ACC112 (cell line): Measurements from ENCODE around the gene FAHD2A.

Experiments used
- H2AFZ ChIP-seq: fragments of 200-600 bp; sonication (generic); one replicate; pipeline ENCODE4 v1.6.0; 2017; ENCODE audit warnings: antibody characterized with exemption, low read length; ENCODE audit not compliant: unreplicated experiment
- H3K27ac ChIP-seq: fragments of 200-600 bp; sonication (generic); 2 replicates; pipeline ENCODE4 v1.5.1; 2014; ENCODE audit warnings: low read depth, mild to moderate bottlenecking, antibody characterized with exemption, low read length, moderate library complexity
- H3K27me3 ChIP-seq: fragments of 200-600 bp; sonication (generic); 2 replicates; pipeline ENCODE4 v1.6.1; 2014; ENCODE audit warnings: mild to moderate bottlenecking, antibody characterized with exemption, low read length, moderate library complexity, mixed read lengths; ENCODE audit not compliant: insufficient read depth
- H3K36me3 ChIP-seq: fragments of 200-600 bp; sonication (generic); 2 replicates; pipeline ENCODE4 v1.6.1; 2016; ENCODE audit warnings: mild to moderate bottlenecking, antibody characterized with exemption, low read length, moderate library complexity, mixed read lengths; ENCODE audit not compliant: insufficient read depth
- H3K4me1 ChIP-seq: fragments of 200-600 bp; sonication (generic); one replicate; pipeline ENCODE4 v1.6.1; 2016; ENCODE audit warnings: low read length, mixed read lengths; ENCODE audit not compliant: insufficient read depth, unreplicated experiment, control insufficient read depth
- H3K4me3 ChIP-seq: fragments of 200-600 bp; sonication (generic); 2 replicates; pipeline ENCODE4 v1.5.1; 2014; ENCODE audit warnings: mild to moderate bottlenecking, low read depth, low read length
- H3K79me2 ChIP-seq: fragments of 200-600 bp; sonication (generic); one replicate; pipeline ENCODE4 v1.6.0; 2016; ENCODE audit warnings: low read length; ENCODE audit not compliant: control insufficient read depth, unreplicated experiment, insufficient read depth

FAHD2A gene

DNA sequence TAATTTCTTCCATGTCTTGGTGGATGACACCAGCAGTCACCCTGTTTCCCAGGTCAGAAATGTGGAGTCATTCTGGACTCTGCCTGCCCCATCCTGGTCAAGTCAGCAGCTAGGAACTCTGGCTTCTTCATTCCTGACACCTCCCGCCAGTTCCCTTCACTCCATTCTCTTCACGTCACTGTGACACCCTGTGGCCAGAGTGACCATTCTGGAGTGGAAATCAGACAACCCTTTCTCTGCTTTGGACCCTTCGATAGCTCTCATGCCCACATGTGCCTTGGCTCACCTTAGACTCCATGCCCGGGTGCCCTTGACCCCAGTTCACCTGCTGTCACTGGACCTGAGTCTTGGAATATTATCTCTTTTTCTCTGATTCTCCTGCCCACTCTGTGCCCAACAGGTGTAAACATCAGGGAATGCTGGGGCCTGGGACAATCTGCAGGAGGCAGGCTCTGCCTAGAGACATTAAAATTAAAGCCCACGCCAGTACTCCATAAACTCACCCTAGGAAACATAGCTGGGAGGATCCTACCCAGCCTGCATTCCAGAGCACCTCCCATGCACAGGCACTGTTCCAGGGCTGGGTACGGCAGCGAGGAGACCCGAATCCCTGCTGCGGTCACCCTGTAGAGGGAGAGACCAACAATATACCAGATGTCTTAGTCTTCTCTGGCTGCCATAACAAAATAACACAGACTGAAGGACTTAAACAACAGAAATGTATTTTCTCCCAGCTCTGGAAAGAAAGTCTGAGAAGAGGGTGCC lies 41.1 kb upstream of the FAHD2A start:
- Histone ChIP-seq H3K36me3 (no peaks in the 10 kb centered on the region), H3K79me2 (peaks cover 9% of the 10 kb centered on the region), H3K4me3 (no peak overlapping the region), H3K27me3 (no peaks in the 10 kb centered on the region), H3K4me1 (peaks cover 10% of the 10 kb centered on the region), H2AFZ (no peak overlapping the region), H3K27ac (no peak overlapping the region)

DNA sequence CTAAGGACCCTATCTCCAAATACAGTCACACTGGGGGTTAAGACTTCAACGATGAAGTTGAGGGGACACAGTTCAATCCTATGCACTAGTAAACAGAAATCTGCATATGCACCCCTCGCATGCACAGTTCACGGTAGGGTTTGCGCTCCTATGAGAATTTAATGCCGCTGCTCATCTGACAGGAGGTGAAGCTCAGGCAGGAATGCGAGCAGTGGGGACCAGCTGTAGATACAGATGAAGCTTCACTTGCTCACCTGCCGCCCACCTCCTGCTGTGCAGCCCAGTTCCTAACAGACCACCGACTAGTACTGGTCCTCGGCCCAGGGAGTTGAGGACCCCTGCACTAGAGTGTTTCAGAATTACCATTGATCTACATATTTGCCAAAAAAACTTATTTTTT lies 40.0 kb upstream of the FAHD2A start:
- H2AFZ ChIP-seq: no peak overlapping the region
- H3K27ac ChIP-seq: no peak overlapping the region
- no peaks in the 10 kb centered on the region for H3K36me3 ChIP-seq
- H3K79me2 ChIP-seq: peaks cover 4% of the 10 kb centered on the region
- no peaks in the 10 kb centered on the region for H3K27me3 ChIP-seq
- H3K4me1 ChIP-seq: peaks cover 10% of the 10 kb centered on the region
- H3K4me3 ChIP-seq: no peak overlapping the region

- Histone ChIP-seq H3K4me1 (no peaks in the 10 kb centered on the region), H3K27me3 (no peaks in the 10 kb centered on the region), H3K4me3 (no peak overlapping the region), H3K36me3 (no peaks in the 10 kb centered on the region), H3K79me2 (no peaks in the 10 kb centered on the region), H3K27ac (no peak overlapping the region), H2AFZ (no peak overlapping the region)
Observed at GRCh38 chr2:95366514-95366913, 36.0 kb upstream of the FAHD2A start.

DNA sequence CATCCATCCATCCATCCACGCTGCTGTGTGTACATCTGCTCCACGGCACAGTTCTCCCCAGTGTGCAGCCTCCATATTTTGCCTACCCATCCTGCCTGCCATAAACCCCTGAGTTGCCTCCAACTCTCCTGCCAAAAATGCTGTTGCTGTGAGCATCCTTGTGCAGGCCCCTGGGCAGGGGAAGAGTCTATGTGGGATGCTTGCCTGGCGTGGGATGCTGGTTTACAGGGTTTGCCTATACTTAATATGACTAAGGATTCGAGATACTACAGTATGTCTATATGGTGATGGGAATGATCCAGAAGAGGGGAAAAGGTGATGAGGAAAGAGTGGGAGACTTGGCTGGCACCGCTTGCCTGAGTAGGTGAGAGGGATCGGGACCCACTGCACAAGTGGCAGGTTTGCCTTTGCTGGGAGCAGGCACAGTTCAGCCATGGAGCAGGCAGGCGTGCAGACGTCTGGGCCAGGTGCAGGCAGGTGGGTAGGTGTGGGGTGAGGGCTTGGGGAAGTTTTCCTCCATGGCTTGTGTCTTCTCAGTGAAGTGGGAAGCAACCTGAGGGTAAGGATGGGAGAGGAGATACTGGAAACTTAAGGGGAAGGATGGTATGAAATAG lies 30.2 kb upstream of the FAHD2A start:
- H3K4me3 ChIP-seq: no peak overlapping the region
- no peaks in the 10 kb centered on the region for H3K4me1 ChIP-seq
- H3K36me3 ChIP-seq: no peaks in the 10 kb centered on the region
- H3K79me2 ChIP-seq: no peaks in the 10 kb centered on the region
- no peaks in the 10 kb centered on the region for H3K27me3 ChIP-seq
- no peak overlapping the region for H2AFZ ChIP-seq
- H3K27ac ChIP-seq: no peak overlapping the region

DNA sequence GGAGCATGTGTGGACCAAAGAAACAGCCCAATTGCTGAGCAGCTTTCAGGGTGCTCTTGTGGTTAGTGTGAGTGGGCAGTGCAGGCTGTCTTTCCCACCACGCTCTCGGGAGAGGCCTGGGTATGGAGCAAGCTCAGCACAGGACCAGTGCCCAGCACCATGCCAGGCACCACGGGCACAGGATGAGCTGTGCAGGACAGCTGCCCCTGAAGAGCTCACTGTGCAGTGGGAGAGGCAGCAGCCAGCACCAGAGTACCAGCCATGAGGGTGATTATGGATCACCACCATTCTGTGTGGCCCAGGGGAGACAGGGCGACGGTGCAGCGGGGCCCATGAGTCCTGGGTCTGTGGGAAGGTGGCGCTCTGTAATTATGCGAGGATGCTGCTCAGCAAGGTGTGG lies 29.7 kb upstream of the FAHD2A start:
- Histone ChIP-seq H3K27ac (no peak overlapping the region), H3K4me3 (no peak overlapping the region), H3K79me2 (no peaks in the 10 kb centered on the region), H3K36me3 (no peaks in the 10 kb centered on the region), H3K4me1 (no peaks in the 10 kb centered on the region), H3K27me3 (no peaks in the 10 kb centered on the region), H2AFZ (no peak overlapping the region)

GRCh38 chr2:95374029-95374428 lies 28.5 kb upstream of the FAHD2A start:
- no peaks in the 10 kb centered on the region for H3K4me1 ChIP-seq
- H2AFZ ChIP-seq: no peak overlapping the region
- H3K27ac ChIP-seq: no peak overlapping the region
- H3K36me3 ChIP-seq: no peaks in the 10 kb centered on the region
- H3K79me2 ChIP-seq: no peaks in the 10 kb centered on the region
- no peak overlapping the region for H3K4me3 ChIP-seq
- no peaks in the 10 kb centered on the region for H3K27me3 ChIP-seq

DNA sequence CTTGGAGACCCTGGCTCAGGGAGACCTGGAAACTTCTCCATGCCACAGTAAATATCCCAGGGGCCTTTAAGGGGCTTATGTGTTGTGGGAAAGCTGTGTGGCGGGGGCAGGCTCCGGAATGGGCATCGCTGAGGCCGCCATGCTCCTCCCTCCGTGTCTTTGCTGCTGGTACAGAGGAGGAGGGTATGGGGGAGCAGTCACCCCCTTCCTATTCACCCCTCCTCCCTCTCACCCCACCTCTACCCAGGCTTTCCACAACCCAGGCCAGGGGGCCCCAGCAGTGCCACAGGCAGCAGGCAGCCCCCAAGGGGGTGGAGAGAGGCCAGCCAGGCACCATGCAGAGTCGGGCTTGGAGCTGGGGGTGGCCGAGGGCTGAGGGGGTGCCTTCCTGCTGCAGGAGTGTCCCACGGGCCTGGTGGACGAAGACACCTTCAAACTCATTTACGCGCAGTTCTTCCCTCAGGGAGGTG lies 28.0 kb upstream of the FAHD2A start:
- no peaks in the 10 kb centered on the region for H3K4me1 ChIP-seq
- no peaks in the 10 kb centered on the region for H3K79me2 ChIP-seq
- no peak overlapping the region for H2AFZ ChIP-seq
- H3K27me3 ChIP-seq: no peaks in the 10 kb centered on the region
- no peak overlapping the region for H3K4me3 ChIP-seq
- H3K27ac ChIP-seq: no peak overlapping the region
- no peaks in the 10 kb centered on the region for H3K36me3 ChIP-seq

GRCh38 chr2:95374921-95375471 lies 27.5 kb upstream of the FAHD2A start:
- no peaks in the 10 kb centered on the region for H3K36me3 ChIP-seq
- no peak overlapping the region for H3K27ac ChIP-seq
- H3K27me3 ChIP-seq: no peaks in the 10 kb centered on the region
- H3K4me3 ChIP-seq: no peak overlapping the region
- no peaks in the 10 kb centered on the region for H3K4me1 ChIP-seq
- H3K79me2 ChIP-seq: no peaks in the 10 kb centered on the region
- no peak overlapping the region for H2AFZ ChIP-seq

DNA sequence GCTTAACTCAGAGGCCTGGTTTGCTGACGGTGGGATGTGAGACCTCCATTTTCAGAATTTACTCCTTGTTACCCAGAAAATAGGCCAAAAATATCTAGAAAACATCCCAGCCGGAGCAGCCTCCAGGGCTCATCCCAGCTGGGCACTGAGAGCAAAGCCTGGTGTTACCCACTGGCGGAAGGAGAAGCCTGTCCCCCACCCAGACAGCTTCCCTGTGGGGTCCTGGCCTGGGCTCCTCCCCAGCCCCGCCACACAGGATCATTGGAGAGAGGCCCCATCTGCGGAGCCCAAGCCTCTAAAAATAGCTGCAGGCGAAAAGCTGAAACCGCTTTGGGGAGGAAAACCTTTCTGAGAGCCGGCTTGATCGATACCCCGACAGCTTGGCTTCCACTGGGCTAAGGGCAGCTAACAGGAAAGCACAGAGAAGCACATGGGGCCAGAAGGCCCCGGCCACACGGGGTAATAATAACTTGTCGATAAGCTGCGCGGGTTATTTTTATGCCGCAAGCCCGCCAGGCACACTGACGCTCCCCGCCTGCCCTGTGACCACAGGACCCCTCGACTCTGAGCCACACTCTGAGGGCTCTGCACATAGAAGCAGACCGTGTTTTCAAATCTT lies 26.9 kb upstream of the FAHD2A start:
- Histone ChIP-seq H3K27me3 (no peaks in the 10 kb centered on the region), H3K4me1 (no peaks in the 10 kb centered on the region), H3K36me3 (no peaks in the 10 kb centered on the region), H3K4me3 (no peak overlapping the region), H3K79me2 (no peaks in the 10 kb centered on the region), H3K27ac (no peak overlapping the region), H2AFZ (no peak overlapping the region)

GRCh38 chr2:95376311-95377215 lies 25.9 kb upstream of the FAHD2A start:
- no peak overlapping the region for H2AFZ ChIP-seq
- H3K27ac ChIP-seq: no peak overlapping the region
- H3K4me1 ChIP-seq: no peaks in the 10 kb centered on the region
- no peaks in the 10 kb centered on the region for H3K27me3 ChIP-seq
- H3K4me3 ChIP-seq: no peak overlapping the region
- H3K79me2 ChIP-seq: no peaks in the 10 kb centered on the region
- no peaks in the 10 kb centered on the region for H3K36me3 ChIP-seq
